G401 (cell line): Measurements from ENCODE around the gene ABCD3. TPM values are rescaled to one million over a fixed set of nuclear protein-coding genes. Genes with fewer than 3 reads are reported as not detected.
"Not testable (repeated sequence)": the region's sequence is repeated elsewhere in the genome, so short reads cannot be mapped to it uniquely, and the experiment has no call there.

Experiments used
- DNase-seq: peaks from one replicate; pipeline ENCODE4 v3.0.0-alpha.2; 2015; ENCODE audit warnings: low spot score
- in situ Hi-C: cut with HindIII; loops from 2 replicates; pipeline ENCODE4 v1.10.0; 2016; ENCODE audit warnings: low sequenced_read_pairs, mixed read lengths
- total RNA-seq: library from RNA; depleted of rRNA; stranded (reverse); fragments of >200 nt; shearing (Covaris generic); gene quantifications from 2 replicates; pipeline ENCODE4 v1.2.3, GENCODE V29; 2014

The ABCD3 gene
- total RNA-seq, 1 experiment from 2014 or later: 23.6 TPM

GRCh38 chr1:94408104-94408830 lies 9.9 kb upstream of the ABCD3 start:
- in situ Hi-C loops: no loop called here
- no peak for DNase-seq

GRCh38 chr1:94411237-94411636 lies 7.0 kb upstream of the ABCD3 start:
- no peak for DNase-seq
- in situ Hi-C loops: no loop called here

GRCh38 chr1:94413311-94413710 lies 4.9 kb upstream of the ABCD3 start:
- in situ Hi-C loops: no loop called here

GRCh38 chr1:94416901-94417727 lies 1.1 kb upstream of the ABCD3 start:
- DNase-seq: peak; percentile 61
- in situ Hi-C loops: no loop called here

More at GRCh38 chr1:94413311-94413710, 4.9 kb upstream of the ABCD3 start:
- no peak for DNase-seq

GRCh38 chr1:94417728-94417977 lies 536 bp upstream of the ABCD3 start:
- no peak for DNase-seq
- in situ Hi-C loops: no loop called here

- DNase-seq: peak; percentile 41
- in situ Hi-C loops: no loop called here
Observed at GRCh38 chr1:94418664-94419655, 771 bp downstream of the ABCD3 start.

- in situ Hi-C loops: no loop called here
- DNase-seq: no peak
Observed at GRCh38 chr1:94422115-94422820, 4.1 kb downstream of the ABCD3 start.

- in situ Hi-C loops: no loop called here
- DNase-seq: no peak
Observed at GRCh38 chr1:94425821-94426484, 7.8 kb downstream of the ABCD3 start.

GRCh38 chr1:94426485-94426870 lies 8.3 kb downstream of the ABCD3 start:
- DNase-seq: not testable (repeated sequence)

GRCh38 chr1:94428441-94428840 lies 10.3 kb downstream of the ABCD3 start:
- in situ Hi-C loops: no loop called here
- no peak for DNase-seq

More at GRCh38 chr1:94426485-94426870, 8.3 kb downstream of the ABCD3 start:
- in situ Hi-C loops: not testable (repeated sequence)

GRCh38 chr1:94428927-94429528 lies 10.8 kb downstream of the ABCD3 start:
- DNase-seq, in situ Hi-C loops: not testable (repeated sequence)

GRCh38 chr1:94430066-94430465 lies 11.9 kb downstream of the ABCD3 start:
- DNase-seq, in situ Hi-C loops: not testable (repeated sequence)

- in situ Hi-C loops: no loop called here
- no peak for DNase-seq
Observed at GRCh38 chr1:94433866-94434265, 15.7 kb downstream of the ABCD3 start.

- DNase-seq: no peak
Observed at GRCh38 chr1:94434365-94435045, 16.3 kb downstream of the ABCD3 start.

GRCh38 chr1:94438692-94439276 lies 20.6 kb downstream of the ABCD3 start:
- DNase-seq: no peak
- in situ Hi-C loops: no loop called here

More at GRCh38 chr1:94434365-94435045, 16.3 kb downstream of the ABCD3 start:
- in situ Hi-C loops: no loop called here

GRCh38 chr1:94440088-94440487 lies 21.9 kb downstream of the ABCD3 start:
- DNase-seq: no peak

GRCh38 chr1:94443067-94443466 lies 24.9 kb downstream of the ABCD3 start:
- DNase-seq, in situ Hi-C loops: not testable (repeated sequence)

More at GRCh38 chr1:94440088-94440487, 21.9 kb downstream of the ABCD3 start:
- in situ Hi-C loops: no loop called here
